NCI-H526 (cell line): Measurements from ENCODE around the gene CLDN22.
"Not testable (repeated sequence)": the region's sequence is repeated elsewhere in the genome, so short reads cannot be mapped to it uniquely, and the experiment has no call there.

Experiments used
- DNase-seq, 2 experiments: peaks; one replicate each; lab custom pipeline; 2025; lab: John Stamatoyannopoulos, UW

Gene CLDN22

DNA sequence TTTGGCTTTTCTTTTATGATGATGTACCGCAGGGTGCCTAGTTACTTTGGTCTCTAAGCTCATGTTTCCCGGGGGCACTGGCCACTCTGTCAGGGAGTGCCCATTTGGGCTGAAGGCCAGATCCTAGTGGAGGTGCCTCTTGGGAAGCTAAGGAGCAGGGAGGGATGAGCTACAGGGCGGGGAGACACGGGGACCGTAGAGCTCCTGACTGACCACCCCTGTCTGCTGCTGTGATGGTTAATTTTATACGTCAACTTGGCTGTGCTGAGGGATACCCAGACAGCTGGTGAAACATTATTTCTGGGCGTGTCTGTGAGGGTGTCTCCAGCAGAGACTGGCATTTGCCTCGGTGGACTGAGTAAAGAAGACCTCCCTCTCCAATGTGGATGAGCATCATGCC, 27.1 kb upstream of the CLDN22 start:
- DNase-seq: no peak

DNA sequence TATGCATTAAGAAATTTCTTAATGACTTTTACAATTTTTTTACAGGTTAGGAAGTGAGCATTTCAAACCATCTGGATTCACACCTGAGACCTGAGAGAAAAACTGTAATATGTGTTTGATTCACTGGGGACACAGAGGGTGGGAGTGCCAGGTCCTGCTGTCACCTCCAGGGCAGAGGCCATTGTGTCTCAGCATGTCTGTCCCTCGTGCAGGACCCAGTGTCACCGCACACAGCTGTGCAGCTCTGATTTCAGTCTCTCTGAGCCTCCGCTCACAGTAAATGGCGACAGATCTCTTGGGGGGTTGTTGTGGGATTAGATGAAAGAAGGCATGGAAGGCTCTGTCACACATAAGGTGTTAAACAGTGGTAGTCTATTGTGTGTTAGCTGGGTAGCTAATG, 25.2 kb upstream of the CLDN22 start:
- no peak for DNase-seq

DNA sequence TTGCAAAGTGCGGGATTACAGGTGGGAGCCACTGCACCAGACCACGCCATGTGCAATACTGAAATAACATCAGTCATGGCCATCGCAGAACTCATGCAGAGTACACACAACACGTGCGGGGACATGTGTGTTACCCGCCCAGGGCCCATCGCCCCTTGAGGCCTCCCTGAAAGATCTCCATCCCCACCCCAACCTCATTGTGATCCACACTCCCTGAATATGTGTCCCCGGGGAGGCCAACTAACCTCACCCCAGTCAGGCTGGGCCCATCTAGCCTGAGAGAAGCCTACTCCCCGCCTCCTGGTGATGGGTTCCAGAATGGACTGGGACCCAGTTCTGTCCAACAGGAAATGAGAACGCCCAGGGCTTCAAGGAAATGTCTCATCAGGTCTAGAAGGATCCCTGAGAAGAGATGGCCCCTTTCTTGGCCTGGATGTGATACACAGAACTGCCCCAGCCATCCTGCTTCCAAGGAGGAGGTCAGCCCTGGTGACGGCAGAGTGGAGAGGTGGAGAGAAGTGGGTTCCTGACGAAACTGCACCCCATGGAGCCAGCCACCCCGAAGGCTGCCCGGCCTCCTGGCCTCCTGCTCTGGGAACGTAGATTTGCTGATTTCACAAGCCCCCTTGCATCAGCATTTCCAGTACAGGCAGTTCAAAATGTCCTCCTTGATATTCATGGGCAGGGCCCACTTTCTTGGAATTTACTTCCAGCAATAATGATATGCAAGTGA, 24.6 kb upstream of the CLDN22 start:
- no peak for DNase-seq

DNA sequence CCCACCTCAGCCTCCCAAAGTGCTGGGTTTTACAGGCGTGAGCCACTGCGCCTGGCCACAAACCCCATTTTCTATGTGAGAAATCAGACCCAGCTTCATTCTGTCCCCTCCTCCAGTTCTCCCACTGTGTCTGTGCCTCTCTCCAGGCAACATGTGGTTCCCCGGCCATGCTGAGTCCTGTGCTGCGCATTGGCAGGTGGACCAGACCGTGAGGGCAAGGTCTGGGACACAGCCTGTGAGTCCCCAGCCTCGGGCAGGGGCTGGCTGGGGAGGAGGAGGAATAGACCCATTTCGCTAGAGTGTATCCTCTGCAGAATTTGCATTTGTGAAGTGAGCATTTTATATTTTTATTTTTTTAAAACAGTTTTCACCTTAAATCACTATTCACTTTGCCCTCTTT, 23.7 kb upstream of the CLDN22 start:
- DNase-seq: no peak

DNA sequence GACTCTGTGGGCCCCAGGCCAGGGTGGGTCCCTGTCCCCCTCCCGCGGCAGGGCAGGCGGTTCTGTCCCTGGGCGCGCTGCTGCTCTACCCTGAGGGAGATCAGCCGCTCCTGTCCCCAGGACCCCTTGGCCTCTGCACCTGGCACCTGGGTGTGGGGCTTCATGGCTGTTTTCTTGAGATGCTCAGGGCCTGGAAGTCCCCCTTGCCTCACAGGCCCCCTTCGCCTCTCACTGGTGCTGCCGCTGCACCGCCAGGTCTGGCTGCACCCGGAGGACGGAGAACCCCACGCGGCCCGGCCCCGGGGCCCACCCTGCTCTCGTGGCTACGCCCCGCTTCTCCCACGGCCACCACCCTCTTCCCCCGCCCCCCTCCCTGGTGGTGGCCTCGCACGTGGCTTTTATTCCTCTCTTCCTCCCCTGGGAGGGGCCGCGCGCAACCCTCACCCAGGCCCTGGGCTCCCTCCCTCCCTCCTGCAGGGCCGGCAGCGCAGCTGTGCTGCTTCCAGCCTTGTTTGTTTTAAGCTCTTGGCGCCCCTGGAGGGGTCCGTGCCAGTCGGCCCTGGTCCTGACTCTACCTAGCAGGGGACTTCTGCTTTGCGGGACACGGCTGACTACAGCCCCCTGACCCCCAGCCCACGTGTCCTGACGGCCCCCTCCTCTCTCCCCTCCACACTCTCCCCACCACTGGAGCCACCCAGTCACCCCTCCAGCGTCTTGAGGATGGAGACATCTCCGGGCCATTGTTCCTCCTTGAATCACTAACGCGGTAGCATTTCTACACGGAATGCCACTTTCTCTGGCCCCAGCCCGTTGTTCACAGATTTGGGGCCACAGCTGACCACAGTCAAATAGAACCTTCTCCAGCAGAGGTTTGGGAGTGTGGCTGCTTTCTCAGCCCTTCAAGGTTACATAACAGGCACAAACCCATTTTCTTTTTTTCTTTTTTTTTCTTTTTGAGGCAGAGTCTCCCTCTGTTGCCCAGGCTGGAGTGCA, 22.8 kb upstream of the CLDN22 start:
- peak in 1 of 2 experiments; percentile 5 for DNase-seq

DNA sequence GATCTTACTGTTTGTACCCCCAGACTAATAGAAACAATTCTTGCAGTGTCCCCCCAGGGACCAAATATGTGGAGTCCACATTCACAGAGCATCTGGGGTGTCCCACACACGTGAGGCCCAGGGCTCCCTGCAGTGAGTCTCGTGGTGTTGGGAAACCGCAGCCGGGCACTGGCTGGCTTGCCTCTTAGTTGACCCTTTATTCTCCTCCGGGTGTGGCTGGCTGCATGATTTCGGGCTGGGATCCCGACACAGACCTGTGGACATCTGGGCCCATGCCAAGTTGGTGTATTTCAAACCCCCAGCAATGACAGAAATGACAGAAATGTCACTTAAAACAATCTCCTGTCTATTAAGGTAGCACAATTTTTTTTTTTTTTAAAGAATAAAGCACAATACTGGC, 17.8 kb upstream of the CLDN22 start:
- no peak for DNase-seq

DNA sequence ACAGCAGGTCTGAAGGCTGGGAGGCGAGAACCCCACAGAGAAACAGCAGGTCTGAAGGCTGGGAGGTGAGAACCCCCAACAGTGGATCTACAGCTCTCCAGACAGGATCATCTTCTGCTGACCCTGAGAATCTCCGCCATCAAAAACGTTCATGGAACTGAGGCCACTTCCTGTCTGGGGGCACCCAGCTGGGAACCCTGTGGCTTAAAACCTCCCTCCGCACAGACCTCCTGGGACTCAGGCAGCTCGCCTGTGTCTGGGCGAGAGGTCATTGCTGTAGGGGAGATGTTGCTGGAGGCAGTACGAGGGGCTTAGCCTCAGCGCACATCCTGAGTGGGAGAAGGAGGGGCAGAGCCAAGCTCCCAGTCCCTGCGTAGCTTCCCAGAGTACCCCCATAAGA, 17.3 kb upstream of the CLDN22 start:
- DNase-seq: no peak

DNA sequence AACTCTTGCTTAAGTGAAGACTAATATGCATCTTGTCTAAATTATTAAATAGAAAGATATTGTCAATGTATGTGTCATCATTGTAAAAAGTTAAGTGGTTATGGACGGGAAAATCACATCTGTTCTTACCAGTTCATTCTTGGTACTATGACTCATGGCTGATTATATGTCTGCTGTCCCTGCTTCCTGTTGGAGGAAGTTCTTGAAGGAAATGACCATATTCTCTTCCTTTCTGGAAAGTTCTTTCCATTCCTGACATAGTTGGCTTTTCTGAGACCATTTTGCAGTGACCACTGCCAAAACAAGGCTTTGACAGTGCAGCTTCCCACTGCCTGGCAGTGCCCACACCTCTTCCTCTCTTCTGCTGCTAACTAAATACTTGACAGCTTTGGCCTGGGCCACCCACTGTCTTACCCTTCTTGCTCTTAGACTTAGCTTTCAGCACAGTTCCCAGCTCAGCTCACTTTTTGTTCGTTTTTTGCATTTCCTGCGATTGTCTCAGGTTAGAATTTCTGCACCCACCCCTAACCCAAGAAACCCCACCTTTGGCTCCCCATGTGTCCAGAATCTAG, 15.4 kb upstream of the CLDN22 start:
- no peak for DNase-seq

DNA sequence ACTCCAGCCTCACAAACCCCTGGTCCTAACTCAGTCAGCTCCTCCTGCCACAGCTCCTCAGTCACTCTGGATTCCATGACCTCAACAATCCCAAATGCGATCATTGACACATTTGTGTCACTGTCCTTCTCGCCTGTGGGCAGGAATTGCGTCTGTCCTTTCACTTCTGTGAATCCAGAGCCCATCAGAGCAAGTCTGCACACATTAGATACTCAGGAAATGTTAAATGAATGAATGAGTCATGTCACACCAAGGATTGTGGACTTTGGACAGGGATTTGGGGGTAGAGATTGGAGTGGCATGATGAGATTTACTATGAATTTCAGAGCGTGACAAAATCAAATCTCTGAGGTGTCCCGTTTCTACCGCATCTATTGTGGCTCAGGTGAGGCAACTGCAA, 13.9 kb upstream of the CLDN22 start:
- no peak for DNase-seq

DNA sequence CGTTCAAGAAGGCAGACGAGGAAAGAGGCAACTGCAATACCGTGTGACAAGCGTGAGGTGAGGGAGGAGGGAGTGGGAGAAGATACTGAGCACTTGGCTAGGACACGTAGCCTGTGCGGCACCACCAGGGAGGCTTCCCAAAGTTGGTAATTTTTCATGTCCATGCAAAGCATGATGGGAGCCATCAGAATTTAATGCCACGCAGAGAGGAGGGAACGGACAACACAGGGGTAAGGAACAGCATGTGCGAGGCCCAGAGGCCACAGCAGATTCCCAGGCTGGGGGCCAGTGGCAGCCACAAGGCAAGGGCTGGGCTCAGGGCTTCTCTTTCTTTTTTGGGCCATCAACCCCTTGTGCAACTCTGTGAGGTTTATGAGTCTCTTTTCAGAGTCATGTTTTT, 13.1 kb upstream of the CLDN22 start:
- DNase-seq: no peak

DNA sequence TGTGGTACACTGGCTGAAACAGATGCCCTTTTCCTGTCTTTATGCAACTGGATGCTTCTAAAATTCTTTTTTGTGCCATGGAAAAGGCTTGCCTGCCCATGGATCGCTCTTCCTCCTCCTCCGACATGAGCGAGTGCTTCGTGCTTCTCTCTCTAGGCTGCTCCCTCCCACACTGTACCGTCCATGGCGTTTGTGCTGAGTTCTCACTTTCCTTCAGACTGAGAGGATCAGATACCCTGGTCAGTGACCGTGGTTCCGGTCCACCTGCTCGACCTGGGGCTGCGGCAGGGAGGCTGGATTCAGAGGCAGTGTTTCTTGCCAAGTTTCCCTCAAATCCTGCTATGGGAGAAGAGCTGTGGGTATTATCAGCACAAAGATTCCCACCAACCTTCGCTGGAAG, 12.4 kb upstream of the CLDN22 start:
- no peak for DNase-seq

DNA sequence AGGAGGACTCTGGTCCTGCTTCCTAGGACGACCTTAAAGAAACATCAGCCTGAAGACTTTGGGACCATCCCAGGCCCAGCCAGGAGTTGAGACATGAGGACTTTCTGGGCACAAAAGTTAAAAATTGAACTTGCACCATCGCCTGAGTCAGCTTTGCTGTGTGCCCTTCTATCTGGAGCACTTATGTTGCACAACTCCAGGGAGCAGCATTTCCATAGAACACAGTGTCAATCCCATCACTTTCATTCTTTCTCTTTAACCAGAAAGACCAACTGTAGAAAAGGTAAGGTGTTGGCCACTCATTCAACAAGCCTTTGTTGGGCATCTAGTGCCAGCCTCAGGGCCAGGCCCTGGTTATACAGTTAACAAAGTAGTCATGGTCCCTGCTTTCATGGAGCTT, 10.8 kb upstream of the CLDN22 start:
- no peak for DNase-seq

DNA sequence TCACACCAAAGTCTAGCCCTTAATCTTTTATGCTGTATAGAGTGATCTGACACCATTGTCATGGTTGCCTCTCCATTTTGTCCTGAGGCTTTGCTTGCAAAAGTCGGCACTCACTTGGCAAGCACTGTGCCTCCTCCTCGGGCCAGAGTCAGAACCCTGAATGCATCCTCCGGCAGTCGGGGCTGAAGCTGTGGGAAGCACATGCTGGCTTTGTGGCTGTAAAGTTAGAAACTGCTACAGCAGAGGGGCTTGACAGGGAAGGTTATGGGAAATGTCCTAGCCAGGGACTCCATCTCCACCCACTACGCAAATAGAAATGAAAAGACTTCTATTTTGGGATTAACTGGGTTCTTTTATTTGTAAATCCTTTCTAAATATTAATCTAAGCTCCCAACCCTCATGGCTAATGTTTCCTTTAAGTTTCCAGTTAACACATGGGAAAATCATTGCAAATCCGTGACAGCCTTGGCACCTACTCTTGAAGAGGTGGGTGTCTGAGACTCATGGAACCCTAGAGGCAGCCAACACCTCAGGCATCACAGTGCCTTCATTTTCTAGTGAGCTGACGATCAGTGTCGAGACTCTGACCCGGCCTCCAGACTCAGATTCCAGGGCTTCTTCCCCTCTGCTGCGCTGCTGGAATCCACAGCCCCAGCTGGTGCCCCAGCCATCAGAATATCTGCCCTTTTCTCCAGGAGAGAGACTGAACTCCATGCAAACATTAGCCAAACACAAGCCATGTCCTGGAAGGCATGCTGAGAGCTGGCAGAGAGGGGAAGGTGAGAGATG, 10.1 kb upstream of the CLDN22 start:
- DNase-seq: no peak

DNA sequence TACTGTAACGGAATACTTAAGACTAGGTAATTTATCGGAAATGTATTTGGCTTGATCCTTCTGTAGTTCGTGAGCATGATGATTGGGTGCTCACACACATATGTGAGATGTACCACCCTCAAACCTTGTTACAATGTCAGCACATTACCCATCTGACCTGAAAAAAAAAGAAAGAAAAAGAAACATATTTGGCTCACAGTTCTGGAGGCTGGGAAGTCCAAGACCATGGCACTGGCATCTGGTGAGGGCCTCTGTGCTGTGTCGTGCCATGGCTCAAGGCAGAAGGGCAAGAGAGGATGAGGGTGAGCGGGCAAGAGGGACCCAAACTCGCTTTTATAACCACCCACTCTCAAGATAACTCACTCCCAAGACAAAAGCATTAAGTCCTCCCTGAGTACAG, 9.2 kb upstream of the CLDN22 start:
- DNase-seq: no peak

DNA sequence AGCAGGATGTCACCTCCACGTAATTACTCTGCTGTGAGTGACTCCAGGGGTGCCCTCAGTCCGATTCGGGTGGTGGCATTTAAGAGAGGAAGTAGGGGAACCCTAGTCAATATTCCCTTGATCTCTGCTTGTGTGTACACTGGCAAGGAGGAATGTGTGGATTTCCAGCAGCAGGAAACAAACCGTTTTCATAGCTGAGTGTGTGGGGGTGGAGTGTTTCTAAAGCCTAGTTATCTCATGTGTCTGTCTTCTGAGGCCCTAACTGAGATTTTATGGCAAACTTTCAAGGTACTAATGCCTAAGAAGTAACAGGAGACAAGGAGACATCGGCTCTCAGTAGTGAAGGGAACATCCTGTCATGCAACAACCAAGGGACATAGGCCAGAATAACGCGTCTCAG, 8.8 kb upstream of the CLDN22 start:
- no peak for DNase-seq

DNA sequence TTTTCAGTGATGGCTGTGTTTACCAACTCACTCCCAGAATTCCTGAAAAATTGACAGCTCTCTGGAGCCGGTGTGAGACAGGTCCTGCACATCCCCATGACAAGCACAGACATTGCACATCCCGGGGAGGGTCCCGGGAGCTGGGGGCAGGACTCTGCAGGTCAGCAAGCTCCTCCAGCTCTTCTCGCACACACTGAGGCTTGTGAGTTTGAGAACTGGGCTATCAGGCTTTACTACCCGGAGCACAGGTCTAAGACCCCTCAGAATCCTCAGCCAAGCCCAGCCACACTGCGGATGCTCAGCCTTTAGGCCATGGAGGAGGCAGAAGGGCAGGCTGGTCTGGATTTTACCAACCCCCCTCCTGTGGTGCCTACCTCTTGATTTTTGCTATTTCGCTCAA, 7.8 kb upstream of the CLDN22 start:
- no peak for DNase-seq

DNA sequence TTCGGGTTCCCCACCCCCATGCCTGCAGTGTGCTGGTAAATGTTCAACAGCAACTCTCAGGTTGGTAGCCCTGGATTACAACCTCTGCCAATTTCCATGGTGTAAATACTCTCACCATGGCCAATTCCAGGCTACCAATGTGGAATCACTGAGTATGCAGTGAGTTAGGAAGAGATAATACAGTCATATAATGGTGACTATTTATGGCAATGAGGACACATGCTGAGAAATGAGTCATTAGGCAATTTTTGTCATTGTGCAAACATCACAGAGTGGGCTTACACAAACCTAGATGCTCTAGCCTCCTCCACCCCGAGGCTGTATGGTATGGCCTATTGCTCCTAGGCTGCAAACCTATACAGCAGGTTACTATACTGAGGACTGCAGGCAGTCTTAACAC, 6.8 kb upstream of the CLDN22 start:
- DNase-seq: no peak

DNA sequence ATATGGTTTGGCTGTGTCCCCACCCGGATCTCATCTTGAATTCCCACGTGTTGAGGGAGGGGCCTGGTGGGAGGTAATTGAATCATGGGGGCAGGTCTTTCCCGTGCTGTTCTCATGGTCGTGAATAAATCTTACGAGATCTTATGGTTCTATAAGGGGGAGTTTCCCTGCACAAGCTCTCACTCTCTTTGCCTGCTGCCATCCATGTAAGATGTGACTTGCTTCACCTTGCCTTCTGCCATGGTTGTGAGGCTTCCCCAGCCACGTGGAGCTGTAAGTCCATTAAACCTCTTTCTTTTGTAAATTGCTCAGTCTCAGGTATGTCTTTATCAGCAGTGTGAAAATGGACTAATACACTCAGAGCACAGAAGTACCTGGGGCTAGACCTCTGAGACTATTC, 6.3 kb upstream of the CLDN22 start:
- not testable (repeated sequence) for DNase-seq

DNA sequence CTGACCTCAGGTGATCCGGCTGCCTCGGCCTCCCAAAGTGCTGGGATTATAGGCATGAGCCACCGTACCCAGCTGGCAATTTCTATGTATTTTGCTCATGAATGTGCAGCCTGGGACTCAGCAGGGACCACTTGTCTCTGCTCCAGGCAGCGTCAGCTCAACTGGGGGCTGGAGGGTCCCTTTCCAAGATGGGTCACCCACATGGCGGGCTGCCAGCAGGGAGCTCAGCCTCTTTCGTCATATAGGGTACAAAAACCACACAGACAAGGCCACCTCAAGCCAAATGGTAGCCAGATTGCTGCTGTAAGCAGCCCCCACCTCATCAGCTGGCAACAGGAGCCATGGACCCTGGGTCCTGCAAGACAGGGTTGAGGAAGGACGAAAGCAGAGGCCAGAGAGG, 4.5 kb upstream of the CLDN22 start:
- DNase-seq: no peak

DNA sequence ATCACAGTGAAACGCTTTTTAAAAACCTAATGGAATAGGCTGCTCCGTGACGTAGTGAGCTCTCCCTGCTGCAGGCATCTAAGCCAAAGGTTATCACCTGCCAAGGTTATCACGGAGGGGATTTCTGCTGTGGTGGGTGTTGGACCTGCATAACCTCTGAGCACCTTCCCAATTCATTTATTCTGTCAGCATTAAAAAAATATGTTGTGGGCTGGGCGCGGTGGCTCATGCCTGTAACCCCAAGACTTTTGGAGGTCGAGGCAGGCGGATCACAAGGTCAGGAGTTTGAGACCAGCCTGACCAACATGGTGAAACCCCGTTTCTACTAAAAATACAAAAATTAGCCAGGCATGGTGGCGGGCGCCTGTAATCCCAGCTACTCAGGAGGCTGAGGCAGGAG, 4.0 kb upstream of the CLDN22 start:
- not testable (repeated sequence) for DNase-seq

DNA sequence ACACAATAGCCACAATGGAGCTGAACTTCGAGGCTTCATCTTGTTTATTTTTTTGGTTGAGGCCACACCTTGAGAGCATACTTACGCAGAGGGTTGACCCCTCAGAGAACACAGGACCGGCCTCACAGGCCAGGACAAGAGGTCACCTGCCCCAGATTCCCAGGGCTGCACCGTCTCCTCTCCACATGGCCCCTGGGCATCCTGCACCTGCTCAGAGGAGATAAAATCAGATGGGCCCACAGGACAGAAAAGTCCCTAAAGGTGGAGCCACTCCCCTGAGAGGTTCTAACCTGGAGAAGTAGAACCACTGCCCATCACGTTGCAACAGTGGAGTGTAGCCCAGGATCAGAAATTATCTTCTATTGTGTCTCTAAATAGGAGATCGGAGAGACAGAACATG, 3.2 kb upstream of the CLDN22 start:
- no peak for DNase-seq

DNA sequence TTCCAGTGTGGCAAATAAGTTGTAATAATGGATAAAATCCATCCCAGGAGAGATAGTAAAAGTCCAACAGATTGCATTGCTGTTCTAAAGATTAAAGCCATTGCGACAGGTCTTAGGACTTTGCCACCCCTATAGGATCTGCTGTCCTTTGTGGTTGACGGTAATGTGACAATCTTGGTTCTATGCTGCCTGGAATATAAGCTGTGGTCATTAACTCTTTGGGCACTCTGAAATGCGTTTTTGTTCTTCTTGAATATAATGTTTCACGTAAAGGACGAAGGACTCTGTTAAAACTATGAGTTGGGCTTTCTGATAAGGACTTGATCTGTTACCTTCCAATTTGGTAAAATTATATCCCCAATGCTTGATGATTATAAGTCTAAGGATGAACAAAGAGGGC, 2.2 kb upstream of the CLDN22 start, which contains the start of gene CLDN24:
TSS of gene CLDN24 (minus strand) at position 101 of the 400 bp plus-strand sequence. CDS start at position 101, 0 bp downstream.
- DNase-seq: no peak
